Fibroblast of villous mesenchyme (primary cell): ENCODE results near the gene PLA2G4D. TPM values are rescaled to one million over a fixed set of nuclear protein-coding genes. Genes with fewer than 3 reads are reported as not detected.

ENCODE experiments used
- DNase-seq: peaks from one replicate; pipeline ENCODE4 v3.0.0-alpha.2; 2010; ENCODE audit warnings: low read depth
- H3K4me3 ChIP-seq: 2 replicates; pipeline ENCODE4 v1.5.1; 2011; ENCODE audit warnings: low read depth, mild to moderate bottlenecking, low read length
- total RNA-seq: library from RNA; depleted of rRNA; stranded (reverse); fragments of >200 nt; gene quantifications from 2 replicates; pipeline ENCODE4 v1.2.3, GENCODE V29; 2012
- TF ChIP-seq, protein P1 (sequence below): IDR thresholded peaks from 2 replicates; pipeline ENCODE4 v1.5.1; 2012; ENCODE audit warnings: low read depth, mild to moderate bottlenecking, low read length; ENCODE audit not compliant: insufficient read depth

The PLA2G4D gene
- total RNA-seq, 1 donor, result not detected

DNA sequence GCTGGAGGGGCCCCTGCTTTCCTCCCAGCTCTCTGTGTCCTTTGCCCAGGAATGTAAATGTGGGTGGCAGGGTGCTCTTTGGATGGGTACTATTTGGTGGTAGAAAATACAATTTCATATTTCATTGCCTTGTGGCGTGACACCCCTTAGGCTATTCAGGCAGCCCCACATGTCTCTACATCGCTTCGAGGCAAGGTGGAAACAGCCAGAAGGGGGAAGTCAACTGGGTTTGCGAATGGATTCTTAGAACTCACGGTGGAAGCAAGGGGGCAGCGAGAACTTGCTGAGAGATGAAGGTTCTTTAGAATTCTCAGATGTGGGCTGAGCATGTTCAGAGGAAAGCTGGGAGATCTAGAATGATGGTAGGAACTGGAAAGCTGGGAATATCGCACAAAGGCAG, 25.3 kb downstream of the PLA2G4D start:
- H3K4me3 ChIP-seq, result no peak overlapping the region
- TF ChIP-seq, protein P1, sequence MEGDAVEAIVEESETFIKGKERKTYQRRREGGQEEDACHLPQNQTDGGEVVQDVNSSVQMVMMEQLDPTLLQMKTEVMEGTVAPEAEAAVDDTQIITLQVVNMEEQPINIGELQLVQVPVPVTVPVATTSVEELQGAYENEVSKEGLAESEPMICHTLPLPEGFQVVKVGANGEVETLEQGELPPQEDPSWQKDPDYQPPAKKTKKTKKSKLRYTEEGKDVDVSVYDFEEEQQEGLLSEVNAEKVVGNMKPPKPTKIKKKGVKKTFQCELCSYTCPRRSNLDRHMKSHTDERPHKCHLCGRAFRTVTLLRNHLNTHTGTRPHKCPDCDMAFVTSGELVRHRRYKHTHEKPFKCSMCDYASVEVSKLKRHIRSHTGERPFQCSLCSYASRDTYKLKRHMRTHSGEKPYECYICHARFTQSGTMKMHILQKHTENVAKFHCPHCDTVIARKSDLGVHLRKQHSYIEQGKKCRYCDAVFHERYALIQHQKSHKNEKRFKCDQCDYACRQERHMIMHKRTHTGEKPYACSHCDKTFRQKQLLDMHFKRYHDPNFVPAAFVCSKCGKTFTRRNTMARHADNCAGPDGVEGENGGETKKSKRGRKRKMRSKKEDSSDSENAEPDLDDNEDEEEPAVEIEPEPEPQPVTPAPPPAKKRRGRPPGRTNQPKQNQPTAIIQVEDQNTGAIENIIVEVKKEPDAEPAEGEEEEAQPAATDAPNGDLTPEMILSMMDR, result no peak
- DNase-seq, result no peak

- no peak for DNase-seq
- TF ChIP-seq, protein P1, result no peak
- no peak overlapping the region for H3K4me3 ChIP-seq
Measured at GRCh38 chr15:42068601-42069000, 25.8 kb downstream of the PLA2G4D start.

GRCh38 chr15:42066764-42067415, 27.5 kb downstream of the PLA2G4D start:
- TF ChIP-seq, protein P1, result no peak
- H3K4me3 ChIP-seq, result no peak overlapping the region
- no peak for DNase-seq

DNA sequence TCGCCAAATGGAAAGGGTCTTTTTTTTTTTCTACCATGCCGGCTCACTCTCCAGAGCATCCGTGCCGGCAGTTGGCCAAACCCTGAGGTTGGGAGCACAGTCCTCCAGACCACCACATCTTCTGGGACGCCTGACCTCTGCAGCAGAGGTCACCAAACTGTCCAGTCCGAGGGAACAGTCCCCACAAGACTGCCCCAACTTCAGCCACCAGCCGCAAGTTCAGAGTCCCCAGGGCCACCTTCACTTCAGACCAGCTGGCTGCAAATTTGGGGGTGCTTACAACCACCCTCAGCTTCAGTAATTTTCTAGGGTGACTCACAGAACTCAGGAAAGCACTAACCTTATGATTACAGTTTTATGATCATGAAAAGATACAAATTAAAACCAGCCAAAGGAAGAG, 28.9 kb downstream of the PLA2G4D start:
- H3K4me3 ChIP-seq, result no peak overlapping the region
- no peak for DNase-seq
- TF ChIP-seq, protein P1, result no peak

- no peak overlapping the region for H3K4me3 ChIP-seq
- TF ChIP-seq, protein P1, result no peak
- no peak for DNase-seq
Measured at GRCh38 chr15:42065033-42065432, 29.3 kb downstream of the PLA2G4D start.

- DNase-seq, result no peak
- H3K4me3 ChIP-seq, result no peak overlapping the region
- TF ChIP-seq, protein P1, result no peak
Measured at GRCh38 chr15:42064271-42064670, 30.1 kb downstream of the PLA2G4D start.

DNA sequence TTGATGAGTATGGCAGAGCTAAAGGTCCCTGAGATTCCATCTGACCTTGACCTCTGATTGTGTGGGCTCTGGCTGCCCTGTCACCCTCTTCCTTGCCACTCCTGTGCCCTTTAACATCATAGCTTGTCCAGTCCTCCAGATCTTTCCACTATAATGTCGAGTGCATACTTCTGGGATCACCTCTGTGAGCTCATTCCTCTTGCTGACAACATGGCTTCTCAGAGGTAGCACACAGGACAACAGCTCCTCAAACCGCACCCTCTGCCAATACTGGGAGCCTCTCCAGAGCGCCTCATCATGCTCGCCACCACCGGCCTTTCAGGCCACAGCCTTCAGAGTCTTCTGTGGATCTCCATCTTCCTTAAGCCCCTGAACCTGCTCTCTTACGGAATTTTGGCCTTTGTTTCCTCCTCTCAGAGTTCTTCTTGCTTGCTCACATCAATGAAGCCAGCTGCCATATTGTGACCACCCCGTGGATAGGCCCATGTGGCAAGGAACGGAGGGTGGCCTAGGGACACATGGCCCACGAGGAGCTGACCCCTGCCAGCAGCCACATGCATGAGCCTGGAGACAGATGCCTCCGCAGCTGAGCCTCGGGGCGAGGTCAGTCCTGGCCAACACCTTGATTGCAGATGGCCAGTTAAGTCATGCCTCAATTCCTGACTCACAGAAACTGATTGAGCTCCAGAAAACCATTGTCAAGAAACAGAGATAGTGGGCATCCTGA, 31.1 kb downstream of the PLA2G4D start:
- TF ChIP-seq, protein P1, result no peak
- DNase-seq, result no peak
- no peak overlapping the region for H3K4me3 ChIP-seq
